WTC11 (cell line): Measurements from ENCODE around the gene CARM1. TPM values are rescaled to one million over a fixed set of nuclear protein-coding genes. Genes with fewer than 3 reads are reported as not detected.

Experiments
- ATAC-seq: fragments of 200-7000 bp; cut with Tn5 transposase; 2 replicates; pipeline ENCODE4 v1.10.0; 2021; ENCODE audit warnings: mild to moderate bottlenecking, moderate library complexity
- CTCF ChIA-PET: fragments of 300-600 bp; sonication (Branson Sonifier 250); formaldehyde crosslinking; loops from one replicate; lab custom pipeline; 2021; ENCODE audit warnings: antibody characterized with exemption; lab: Charles Lee
- POLR2A ChIA-PET: fragments of 350-600 bp; sonication (Branson Sonifier 250); formaldehyde crosslinking; loops from one replicate; lab custom pipeline; 2021; ENCODE audit warnings: antibody characterized with exemption; lab: Charles Lee
- DNase-seq: peaks from one replicate; pipeline ENCODE4 v3.0.0; 2021; ENCODE audit warnings: low spot score
- H3K27ac Mint-ChIP-seq: 2 replicates; pipeline ENCODE4 v1.8.0; 2021; ENCODE audit warnings: mixed read lengths
- H3K27me3 Mint-ChIP-seq: 2 replicates; pipeline ENCODE4 v1.8.0; 2021; ENCODE audit warnings: low read depth, mild to moderate bottlenecking, moderate library complexity, mixed read lengths
- H3K36me3 Mint-ChIP-seq: 2 replicates; pipeline ENCODE4 v1.8.0; 2021; ENCODE audit warnings: mixed read lengths
- H3K4me1 Mint-ChIP-seq: 2 replicates; pipeline ENCODE4 v1.8.0; 2022; ENCODE audit warnings: mixed read lengths
- H3K4me3 Mint-ChIP-seq: 2 replicates; pipeline ENCODE4 v1.8.0; 2021; ENCODE audit warnings: mild to moderate bottlenecking, moderate library complexity, mixed read lengths
- H3K9me3 Mint-ChIP-seq: 2 replicates; pipeline ENCODE4 v1.8.0; 2021; ENCODE audit warnings: mixed read lengths
- CREM ChIP-seq: sonication (generic); formaldehyde crosslinking; IDR thresholded peaks from 2 replicates; pipeline ENCODE4 v1.8.1; 2022; ENCODE audit warnings: mild to moderate bottlenecking, missing genetic modification reagents, moderate library complexity
- JUN ChIP-seq: sonication (generic); formaldehyde crosslinking; IDR thresholded peaks from 2 replicates; pipeline ENCODE4 v1.8.0; 2023; ENCODE audit warnings: mild to moderate bottlenecking, missing genetic modification reagents
- KAT7 ChIP-seq: sonication (generic); formaldehyde crosslinking; IDR thresholded peaks from 2 replicates; pipeline ENCODE4 v1.8.1; 2023; ENCODE audit warnings: missing genetic modification reagents, mild to moderate bottlenecking, borderline replicate concordance
- NFYB ChIP-seq: sonication (generic); formaldehyde crosslinking; conservative IDR thresholded peaks from 2 replicates; pipeline ENCODE4 v1.8.0; 2022; ENCODE audit warnings: low read depth, missing genetic modification reagents
- PRDM15 ChIP-seq: sonication (generic); formaldehyde crosslinking; IDR thresholded peaks from 2 replicates; pipeline ENCODE4 v1.8.0; 2022; ENCODE audit warnings: missing genetic modification reagents
- PRRX2 ChIP-seq: fragments of 250-450 bp; sonication (Bioruptor Pico); IDR thresholded peaks from 2 replicates; pipeline ENCODE4 v1.8.0; 2021; ENCODE audit warnings: mild to moderate bottlenecking
- RORB ChIP-seq: fragments of 250-450 bp; sonication (Bioruptor Pico); IDR thresholded peaks from 2 replicates; pipeline ENCODE4 v1.9.0; 2021; ENCODE audit warnings: mild to moderate bottlenecking
- ZNF121 ChIP-seq: sonication (generic); formaldehyde crosslinking; IDR thresholded peaks from 2 replicates; pipeline ENCODE4 v1.8.0; 2023; ENCODE audit warnings: missing genetic modification reagents
- ZNF317 ChIP-seq: sonication (generic); formaldehyde crosslinking; IDR thresholded peaks from 2 replicates; pipeline ENCODE4 v1.8.1; 2023; ENCODE audit warnings: low read depth, mild to moderate bottlenecking, moderate library complexity, missing genetic modification reagents, borderline replicate concordance
- total RNA-seq: library from RNA; stranded (reverse); gene quantifications from 3 replicates; pipeline ENCODE4 v1.2.3, GENCODE V29; 2021
- TF ChIP-seq, protein P1 (sequence below): sonication (generic); formaldehyde crosslinking; IDR thresholded peaks from 2 replicates; pipeline ENCODE4 v1.8.0; 2022; ENCODE audit warnings: mild to moderate bottlenecking, missing genetic modification reagents
- TF ChIP-seq, protein P2 (sequence below): sonication (generic); formaldehyde crosslinking; conservative IDR thresholded peaks from 2 replicates; pipeline ENCODE4 v1.8.1; 2023; ENCODE audit warnings: mild to moderate bottlenecking, low read depth, missing genetic modification reagents, moderate library complexity
- TF ChIP-seq, protein P3 (sequence below): sonication (generic); formaldehyde crosslinking; IDR thresholded peaks from 2 replicates; pipeline ENCODE4 v1.8.1; 2023; ENCODE audit warnings: mild to moderate bottlenecking, missing genetic modification reagents
- TF ChIP-seq, protein P4 (sequence below): fragments of 250-450 bp; sonication (Bioruptor Pico); IDR thresholded peaks from 2 replicates; pipeline ENCODE4 v1.9.0; 2021; ENCODE audit warnings: mild to moderate bottlenecking
- TF ChIP-seq, protein P5 (sequence below): sonication (generic); formaldehyde crosslinking; IDR thresholded peaks from 2 replicates; pipeline ENCODE4 v1.8.0; 2022; ENCODE audit warnings: mild to moderate bottlenecking, missing genetic modification reagents
- TF ChIP-seq, protein P6 (sequence below): sonication (generic); formaldehyde crosslinking; IDR thresholded peaks from 2 replicates; pipeline ENCODE4 v1.8.0; 2022; ENCODE audit warnings: mild to moderate bottlenecking, missing genetic modification reagents

Gene CARM1
- total RNA-seq, 1 experiment from 2014 or later: 125 TPM

DNA sequence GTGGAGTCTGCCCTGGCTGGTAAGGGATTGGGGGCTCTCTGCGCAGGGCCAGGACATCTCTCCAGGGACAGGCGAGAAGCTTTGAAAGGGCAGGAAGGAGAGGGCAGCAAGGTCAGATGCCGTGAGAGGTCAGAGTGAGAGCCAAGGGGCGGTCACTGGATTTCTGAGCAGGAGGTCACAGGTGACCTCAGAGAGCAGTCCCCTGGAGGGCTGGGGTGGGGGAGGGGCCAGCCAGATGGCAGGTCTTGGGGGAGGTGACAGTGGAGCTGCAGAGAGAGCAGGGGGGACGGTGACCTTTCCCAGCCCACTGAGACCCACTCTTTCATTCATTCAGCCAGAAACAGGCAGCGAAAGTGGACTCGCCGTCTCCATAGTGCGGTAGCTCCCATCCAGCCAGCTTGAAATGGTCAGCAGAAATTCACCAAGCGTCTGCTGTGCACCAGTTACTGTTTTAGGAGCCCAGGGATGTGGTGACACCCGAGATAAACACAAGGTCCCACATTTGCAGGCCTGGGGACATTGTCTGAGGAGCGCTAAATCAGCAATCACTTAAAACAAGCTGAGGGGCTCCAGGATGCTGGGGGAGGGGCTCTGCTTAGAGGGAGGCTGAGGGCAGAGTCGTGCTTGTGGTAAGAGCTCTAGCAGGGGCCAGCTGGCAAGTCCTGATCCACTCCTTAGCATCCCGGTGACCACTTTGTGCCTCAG is 10.2 kb downstream of the CARM1 start:
- ATAC-seq (peak; percentile 17), DNase-seq (peak; percentile 50)
- Mint-ChIP-seq H3K4me1 (peaks cover 61% of the 10 kb centered on the region), H3K4me3 (peak overlapping the region; percentile 53), H3K27ac (peak overlapping the region; percentile 98), H3K36me3 (no peaks in the 10 kb centered on the region), H3K27me3 (no peaks in the 10 kb centered on the region), H3K9me3 (no peaks in the 10 kb centered on the region)
- ChIA-PET CTCF (interaction anchor here (0.5 to 5.2 kb wide), 12 partner anchors 9 to 505 kb away, joined by 3 to 61 read pairs (median 9); partner anchors contain the start of genes CARM1 and DNM2), POLR2A (interaction anchor here (1.4 kb wide), 1 partner anchor 12 kb away, joined by 8 read pairs; no protein-coding TSS in a partner anchor)
- TF ChIP-seq PRDM15 (CRISPR knock-in tag) (peak; percentile 39), ZNF121 (CRISPR knock-in tag) (no peak)

DNA sequence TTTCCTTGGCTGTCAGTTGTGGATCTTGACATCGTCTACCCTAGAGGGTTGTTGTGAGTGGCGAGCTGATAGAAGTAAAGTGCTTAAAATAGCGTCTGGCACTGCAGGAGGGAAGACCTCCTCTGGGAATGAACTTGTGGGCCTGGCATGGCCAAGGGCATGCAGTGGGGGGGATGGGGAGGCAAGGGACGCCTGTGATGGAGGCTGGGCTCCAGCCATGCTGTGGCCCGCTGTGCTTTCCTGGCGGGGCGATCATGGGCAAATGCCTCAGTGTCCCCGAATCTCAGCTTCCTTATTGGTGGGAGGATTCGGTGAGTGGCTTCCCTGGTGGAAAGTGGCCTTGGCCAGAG is 10.7 kb downstream of the CARM1 start:
- DNase-seq (no peak), ATAC-seq (no peak)
- peak overlapping the region; percentile 98 for H3K27ac Mint-ChIP-seq
- no peaks in the 10 kb centered on the region for H3K36me3 Mint-ChIP-seq
- H3K9me3 Mint-ChIP-seq: no peaks in the 10 kb centered on the region
- peak overlapping the region; percentile 22; the same call in 1 of the 2 replicates for H3K4me3 Mint-ChIP-seq
- H3K27me3 Mint-ChIP-seq: no peaks in the 10 kb centered on the region
- POLR2A ChIA-PET: interaction anchor here (1.4 kb wide), 1 partner anchor 11 kb away, joined by 8 read pairs; no protein-coding TSS in a partner anchor
- H3K4me1 Mint-ChIP-seq: peaks cover 65% of the 10 kb centered on the region
- CTCF ChIA-PET: interaction anchor here (0.5 to 5.2 kb wide), 11 partner anchors 10 to 505 kb away, joined by 3 to 61 read pairs (median 9); partner anchors contain the start of genes CARM1 and DNM2
- TF ChIP-seq RORB (CRISPR knock-in tag): no peak
- no peak for TF ChIP-seq CREM (CRISPR knock-in tag)
- no peak for TF ChIP-seq ZNF317 (CRISPR knock-in tag)
- TF ChIP-seq, protein P1, sequence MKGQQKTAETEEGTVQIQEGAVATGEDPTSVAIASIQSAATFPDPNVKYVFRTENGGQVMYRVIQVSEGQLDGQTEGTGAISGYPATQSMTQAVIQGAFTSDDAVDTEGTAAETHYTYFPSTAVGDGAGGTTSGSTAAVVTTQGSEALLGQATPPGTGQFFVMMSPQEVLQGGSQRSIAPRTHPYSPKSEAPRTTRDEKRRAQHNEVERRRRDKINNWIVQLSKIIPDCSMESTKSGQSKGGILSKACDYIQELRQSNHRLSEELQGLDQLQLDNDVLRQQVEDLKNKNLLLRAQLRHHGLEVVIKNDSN: no peak
- no peak for TF ChIP-seq PRRX2
- TF ChIP-seq, protein P2, sequence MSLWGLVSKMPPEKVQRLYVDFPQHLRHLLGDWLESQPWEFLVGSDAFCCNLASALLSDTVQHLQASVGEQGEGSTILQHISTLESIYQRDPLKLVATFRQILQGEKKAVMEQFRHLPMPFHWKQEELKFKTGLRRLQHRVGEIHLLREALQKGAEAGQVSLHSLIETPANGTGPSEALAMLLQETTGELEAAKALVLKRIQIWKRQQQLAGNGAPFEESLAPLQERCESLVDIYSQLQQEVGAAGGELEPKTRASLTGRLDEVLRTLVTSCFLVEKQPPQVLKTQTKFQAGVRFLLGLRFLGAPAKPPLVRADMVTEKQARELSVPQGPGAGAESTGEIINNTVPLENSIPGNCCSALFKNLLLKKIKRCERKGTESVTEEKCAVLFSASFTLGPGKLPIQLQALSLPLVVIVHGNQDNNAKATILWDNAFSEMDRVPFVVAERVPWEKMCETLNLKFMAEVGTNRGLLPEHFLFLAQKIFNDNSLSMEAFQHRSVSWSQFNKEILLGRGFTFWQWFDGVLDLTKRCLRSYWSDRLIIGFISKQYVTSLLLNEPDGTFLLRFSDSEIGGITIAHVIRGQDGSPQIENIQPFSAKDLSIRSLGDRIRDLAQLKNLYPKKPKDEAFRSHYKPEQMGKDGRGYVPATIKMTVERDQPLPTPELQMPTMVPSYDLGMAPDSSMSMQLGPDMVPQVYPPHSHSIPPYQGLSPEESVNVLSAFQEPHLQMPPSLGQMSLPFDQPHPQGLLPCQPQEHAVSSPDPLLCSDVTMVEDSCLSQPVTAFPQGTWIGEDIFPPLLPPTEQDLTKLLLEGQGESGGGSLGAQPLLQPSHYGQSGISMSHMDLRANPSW (CRISPR knock-in tag): no peak
- TF ChIP-seq NFYB (CRISPR knock-in tag): no peak
- TF ChIP-seq, protein P3, sequence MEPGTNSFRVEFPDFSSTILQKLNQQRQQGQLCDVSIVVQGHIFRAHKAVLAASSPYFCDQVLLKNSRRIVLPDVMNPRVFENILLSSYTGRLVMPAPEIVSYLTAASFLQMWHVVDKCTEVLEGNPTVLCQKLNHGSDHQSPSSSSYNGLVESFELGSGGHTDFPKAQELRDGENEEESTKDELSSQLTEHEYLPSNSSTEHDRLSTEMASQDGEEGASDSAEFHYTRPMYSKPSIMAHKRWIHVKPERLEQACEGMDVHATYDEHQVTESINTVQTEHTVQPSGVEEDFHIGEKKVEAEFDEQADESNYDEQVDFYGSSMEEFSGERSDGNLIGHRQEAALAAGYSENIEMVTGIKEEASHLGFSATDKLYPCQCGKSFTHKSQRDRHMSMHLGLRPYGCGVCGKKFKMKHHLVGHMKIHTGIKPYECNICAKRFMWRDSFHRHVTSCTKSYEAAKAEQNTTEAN (CRISPR knock-in tag): no peak
- TF ChIP-seq KAT7: no peak

DNA sequence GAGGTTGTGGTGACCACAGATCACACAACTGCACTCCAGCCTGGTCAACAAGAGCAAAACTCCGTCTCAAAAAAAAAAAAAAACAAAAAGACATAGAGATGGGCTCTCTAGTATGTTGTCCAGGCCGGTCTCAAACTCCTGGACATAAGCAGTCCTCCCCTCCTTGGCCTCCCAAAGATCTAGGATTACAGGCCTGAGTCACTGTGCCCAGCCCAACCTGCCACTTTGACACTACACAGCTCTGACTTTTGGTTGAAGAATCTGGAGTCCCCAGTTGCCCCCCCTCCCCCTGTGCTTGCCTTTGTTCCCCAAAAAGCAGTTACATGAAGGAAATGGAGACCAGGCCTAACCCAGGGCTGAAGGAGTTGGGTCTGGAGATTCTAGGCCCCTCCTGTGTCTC is 12.9 kb downstream of the CARM1 start:
- Mint-ChIP-seq H3K4me1 (peaks cover 73% of the 10 kb centered on the region), H3K27me3 (no peaks in the 10 kb centered on the region), H3K36me3 (no peaks in the 10 kb centered on the region), H3K27ac (no peak overlapping the region), H3K4me3 (no peak overlapping the region), H3K9me3 (no peaks in the 10 kb centered on the region)
- DNase-seq: no peak
- no peak for ATAC-seq
- ChIA-PET CTCF (interaction anchor here (1.0 to 3.1 kb wide), 3 partner anchors 13 to 26 kb away, joined by 3 to 17 read pairs (median 9); no protein-coding TSS in a partner anchor), POLR2A (no interaction called here)
- TF ChIP-seq, protein P4, sequence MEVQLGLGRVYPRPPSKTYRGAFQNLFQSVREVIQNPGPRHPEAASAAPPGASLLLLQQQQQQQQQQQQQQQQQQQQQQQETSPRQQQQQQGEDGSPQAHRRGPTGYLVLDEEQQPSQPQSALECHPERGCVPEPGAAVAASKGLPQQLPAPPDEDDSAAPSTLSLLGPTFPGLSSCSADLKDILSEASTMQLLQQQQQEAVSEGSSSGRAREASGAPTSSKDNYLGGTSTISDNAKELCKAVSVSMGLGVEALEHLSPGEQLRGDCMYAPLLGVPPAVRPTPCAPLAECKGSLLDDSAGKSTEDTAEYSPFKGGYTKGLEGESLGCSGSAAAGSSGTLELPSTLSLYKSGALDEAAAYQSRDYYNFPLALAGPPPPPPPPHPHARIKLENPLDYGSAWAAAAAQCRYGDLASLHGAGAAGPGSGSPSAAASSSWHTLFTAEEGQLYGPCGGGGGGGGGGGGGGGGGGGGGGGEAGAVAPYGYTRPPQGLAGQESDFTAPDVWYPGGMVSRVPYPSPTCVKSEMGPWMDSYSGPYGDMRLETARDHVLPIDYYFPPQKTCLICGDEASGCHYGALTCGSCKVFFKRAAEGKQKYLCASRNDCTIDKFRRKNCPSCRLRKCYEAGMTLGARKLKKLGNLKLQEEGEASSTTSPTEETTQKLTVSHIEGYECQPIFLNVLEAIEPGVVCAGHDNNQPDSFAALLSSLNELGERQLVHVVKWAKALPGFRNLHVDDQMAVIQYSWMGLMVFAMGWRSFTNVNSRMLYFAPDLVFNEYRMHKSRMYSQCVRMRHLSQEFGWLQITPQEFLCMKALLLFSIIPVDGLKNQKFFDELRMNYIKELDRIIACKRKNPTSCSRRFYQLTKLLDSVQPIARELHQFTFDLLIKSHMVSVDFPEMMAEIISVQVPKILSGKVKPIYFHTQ (CRISPR knock-in tag): no peak
- TF ChIP-seq, protein P5, sequence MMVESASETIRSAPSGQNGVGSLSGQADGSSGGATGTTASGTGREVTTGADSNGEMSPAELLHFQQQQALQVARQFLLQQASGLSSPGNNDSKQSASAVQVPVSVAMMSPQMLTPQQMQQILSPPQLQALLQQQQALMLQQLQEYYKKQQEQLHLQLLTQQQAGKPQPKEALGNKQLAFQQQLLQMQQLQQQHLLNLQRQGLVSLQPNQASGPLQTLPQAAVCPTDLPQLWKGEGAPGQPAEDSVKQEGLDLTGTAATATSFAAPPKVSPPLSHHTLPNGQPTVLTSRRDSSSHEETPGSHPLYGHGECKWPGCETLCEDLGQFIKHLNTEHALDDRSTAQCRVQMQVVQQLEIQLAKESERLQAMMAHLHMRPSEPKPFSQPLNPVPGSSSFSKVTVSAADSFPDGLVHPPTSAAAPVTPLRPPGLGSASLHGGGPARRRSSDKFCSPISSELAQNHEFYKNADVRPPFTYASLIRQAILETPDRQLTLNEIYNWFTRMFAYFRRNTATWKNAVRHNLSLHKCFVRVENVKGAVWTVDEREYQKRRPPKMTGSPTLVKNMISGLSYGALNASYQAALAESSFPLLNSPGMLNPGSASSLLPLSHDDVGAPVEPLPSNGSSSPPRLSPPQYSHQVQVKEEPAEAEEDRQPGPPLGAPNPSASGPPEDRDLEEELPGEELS (CRISPR knock-in tag): no peak
- TF ChIP-seq, protein P6, sequence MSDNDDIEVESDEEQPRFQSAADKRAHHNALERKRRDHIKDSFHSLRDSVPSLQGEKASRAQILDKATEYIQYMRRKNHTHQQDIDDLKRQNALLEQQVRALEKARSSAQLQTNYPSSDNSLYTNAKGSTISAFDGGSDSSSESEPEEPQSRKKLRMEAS (CRISPR knock-in tag): no peak
- TF ChIP-seq PRRX2: no peak
- TF ChIP-seq JUN (CRISPR knock-in tag): no peak
